Stomach smooth muscle (tissue), 2 donors: ENCODE measurements around the gene RFC1.
"Not testable (repeated sequence)": the region's sequence is repeated elsewhere in the genome, so short reads cannot be mapped to it uniquely, and the experiment has no call there.

Experiments
- H3K27ac ChIP-seq: one replicate; pipeline ENCODE4 v1.7.0; 2013; ENCODE audit warnings: mild to moderate bottlenecking, low read length, inconsistent platforms
- H3K27me3 ChIP-seq, 2 donors: one replicate each; pipeline ENCODE4 v1.7.0; 2013; ENCODE audit warnings: low read length in 2 of 2; ENCODE audit not compliant: insufficient read depth in 2 of 2, control insufficient read depth in 1 of 2
- H3K36me3 ChIP-seq, 2 donors: one replicate each; pipeline ENCODE4 v1.7.0; 2013; ENCODE audit warnings: low read length in 2 of 2; ENCODE audit not compliant: control insufficient read depth in 2 of 2, insufficient read depth in 2 of 2
- H3K4me1 ChIP-seq: one replicate; pipeline ENCODE4 v1.7.0; 2013; ENCODE audit warnings: low read length; ENCODE audit not compliant: control insufficient read depth, insufficient read depth
- H3K4me3 ChIP-seq, 2 donors: one replicate each; pipeline ENCODE4 v1.7.0; 2013; ENCODE audit warnings: low read length in 2 of 2
- H3K9ac ChIP-seq, 2 donors: one replicate each; pipeline ENCODE4 v1.7.0; 2013; ENCODE audit warnings: low read length in 2 of 2, mild to moderate bottlenecking in 1 of 2
- H3K9me3 ChIP-seq, 2 donors: one replicate each; pipeline ENCODE4 v1.7.0; 2013; ENCODE audit warnings: low read length in 2 of 2; ENCODE audit not compliant: control insufficient read depth in 2 of 2
- donor health status: healthy.
- donor health status: Pancreatic carcinoma.

RFC1 gene

DNA sequence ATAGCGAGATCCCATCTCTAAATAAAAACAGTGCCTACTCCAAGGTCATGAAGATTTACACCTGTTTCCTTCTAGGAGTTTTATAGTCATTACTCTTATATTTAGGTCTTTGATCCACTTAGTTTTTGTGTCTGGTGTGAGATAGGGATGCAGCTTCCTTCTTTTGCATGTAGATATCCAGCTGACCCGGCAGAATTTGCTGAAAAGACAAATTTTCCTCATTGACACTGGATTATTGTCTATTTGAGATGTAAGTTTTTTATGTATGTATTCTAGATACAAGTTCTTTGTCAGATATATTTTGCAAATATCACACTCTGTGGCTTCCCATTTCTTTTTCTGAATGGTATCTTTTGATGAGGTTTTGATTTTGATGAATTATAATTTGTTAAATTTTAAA, 85.4 kb downstream of the RFC1 start:
- Histone ChIP-seq H3K9ac (no peak overlapping the region), H3K4me1 (no peaks in the 10 kb centered on the region), H3K4me3 (no peak overlapping the region), H3K9me3 (no peaks in the 10 kb centered on the region), H3K27me3 (no peaks in the 10 kb centered on the region), H3K27ac (no peak overlapping the region), H3K36me3 (peaks cover 13 to 25% of the 10 kb centered on the region in 2 donors)

DNA sequence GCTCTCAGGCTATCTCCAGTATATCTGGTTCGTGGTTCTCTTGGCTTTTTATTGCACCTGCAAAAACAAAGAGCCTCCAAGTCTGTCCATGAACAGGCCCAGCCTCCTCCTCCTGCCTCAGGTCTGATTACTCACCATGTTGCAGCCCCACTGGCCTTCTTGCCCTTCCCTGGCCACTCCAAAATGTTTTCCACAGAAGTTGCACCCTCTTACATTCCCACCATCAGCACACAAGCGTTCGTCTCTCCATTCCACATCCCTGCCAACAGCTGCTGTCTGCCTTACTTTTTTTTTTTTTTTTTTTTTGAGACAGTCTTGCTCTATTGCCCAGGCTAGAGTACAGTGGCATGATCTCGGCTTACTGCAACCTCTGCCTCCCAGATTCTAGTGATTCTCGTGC, 86.7 kb downstream of the RFC1 start:
- Histone ChIP-seq H3K4me3 (no peak overlapping the region), H3K27me3 (no peaks in the 10 kb centered on the region), H3K9ac (no peak overlapping the region), H3K27ac (no peak overlapping the region), H3K4me1 (no peaks in the 10 kb centered on the region), H3K9me3 (no peaks in the 10 kb centered on the region), H3K36me3 (peaks cover 18 to 30% of the 10 kb centered on the region in 2 donors)

DNA sequence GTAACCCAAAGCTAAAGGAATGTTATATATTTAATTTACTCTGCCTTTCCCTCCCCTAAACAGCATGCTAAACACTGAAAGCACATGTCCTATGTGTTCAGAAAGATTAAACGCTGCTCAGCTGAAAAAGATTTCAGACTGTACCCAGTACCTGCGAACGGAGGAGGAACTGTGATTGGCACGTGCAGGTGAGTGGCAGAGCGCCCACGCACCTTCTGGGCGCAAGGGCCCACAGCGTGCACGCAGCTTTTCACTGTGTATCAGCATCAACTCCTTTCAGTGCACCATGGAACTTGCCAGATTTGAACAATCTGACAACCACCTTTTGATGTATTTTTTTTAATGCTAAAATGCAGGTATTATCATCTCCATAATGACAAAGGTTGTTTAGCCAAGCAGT, 87.7 kb downstream of the RFC1 start:
- no peak overlapping the region for H3K9ac ChIP-seq
- H3K36me3 ChIP-seq: peaks cover 18 to 35% of the 10 kb centered on the region in 2 donors
- H3K27ac ChIP-seq: no peak overlapping the region
- no peaks in the 10 kb centered on the region for H3K4me1 ChIP-seq
- H3K27me3 ChIP-seq: no peaks in the 10 kb centered on the region
- no peaks in the 10 kb centered on the region for H3K9me3 ChIP-seq
- no peak overlapping the region for H3K4me3 ChIP-seq

DNA sequence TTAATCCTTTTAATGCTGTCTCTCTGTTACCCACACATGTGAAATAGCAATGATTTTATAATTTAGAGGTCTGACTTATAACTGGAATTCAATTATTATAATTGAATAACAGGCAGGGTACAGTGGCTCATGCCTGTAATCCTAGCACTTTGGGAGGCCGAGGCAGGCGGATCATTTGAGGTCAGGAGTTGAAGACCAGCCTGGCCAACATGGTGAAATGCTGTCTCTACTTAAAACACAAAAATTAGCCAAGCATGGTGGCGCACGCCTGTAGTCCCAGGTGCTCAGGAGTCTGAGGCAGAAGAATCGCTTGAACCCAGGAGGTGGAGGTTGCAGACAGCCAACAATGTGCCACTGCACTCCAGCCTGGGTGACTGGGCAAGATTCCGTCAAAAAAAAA, 88.5 kb downstream of the RFC1 start:
- H3K4me1 ChIP-seq, H3K27me3 ChIP-seq, H3K27ac ChIP-seq, H3K4me3 ChIP-seq, H3K9ac ChIP-seq, H3K9me3 ChIP-seq: not testable (repeated sequence)
- H3K36me3 ChIP-seq: peaks cover 22 to 43% of the 10 kb centered on the region in 2 donors

DNA sequence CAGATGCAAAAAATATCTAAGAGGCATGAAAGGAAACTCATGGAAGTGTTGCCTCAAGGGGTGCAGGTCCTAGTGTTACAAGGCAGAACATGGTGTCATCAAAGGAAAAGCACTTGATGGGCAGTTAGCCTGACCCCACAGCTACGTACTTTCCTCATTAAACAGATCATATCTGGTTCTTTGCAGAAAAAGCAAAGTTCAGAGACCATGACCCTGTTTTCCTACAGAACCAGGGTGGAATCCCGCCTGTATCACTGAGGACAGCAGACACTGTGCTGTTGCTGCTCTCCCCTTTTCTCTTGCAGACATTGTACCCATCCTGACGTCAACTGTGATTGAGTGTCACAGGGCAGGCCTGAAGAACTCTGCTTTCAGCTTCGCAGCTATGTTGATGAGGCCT, 91.7 kb downstream of the RFC1 start:
- Histone ChIP-seq H3K27ac (no peak overlapping the region), H3K9ac (no peak overlapping the region), H3K4me1 (no peaks in the 10 kb centered on the region), H3K9me3 (no peaks in the 10 kb centered on the region), H3K27me3 (no peaks in the 10 kb centered on the region), H3K36me3 (peaks cover 28 to 44% of the 10 kb centered on the region in 2 donors), H3K4me3 (no peak overlapping the region)

DNA sequence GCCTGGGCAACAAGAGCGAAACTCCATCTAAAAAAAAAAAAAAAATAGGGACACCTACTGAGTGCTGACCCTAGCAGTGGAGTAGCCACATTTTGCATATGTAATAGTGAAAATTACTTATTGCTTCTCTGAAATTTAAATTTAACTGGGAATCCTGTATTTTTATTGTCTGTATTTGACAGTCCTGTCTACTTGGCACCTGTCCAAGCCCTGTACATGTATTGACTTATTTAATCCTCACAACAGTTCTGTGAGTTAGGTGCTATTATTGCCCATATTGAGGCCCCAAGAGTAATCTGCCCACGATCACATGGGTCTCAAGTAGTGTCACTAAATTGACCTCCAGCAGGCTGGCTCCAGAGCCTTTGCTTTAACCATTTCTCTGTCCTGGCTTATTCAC, 102.3 kb downstream of the RFC1 start:
- no peak overlapping the region for H3K4me3 ChIP-seq
- no peak overlapping the region for H3K27ac ChIP-seq
- H3K36me3 ChIP-seq: peaks cover 0 to 15% of the 10 kb centered on the region in 2 donors
- H3K9ac ChIP-seq: no peak overlapping the region
- H3K4me1 ChIP-seq: no peaks in the 10 kb centered on the region
- no peaks in the 10 kb centered on the region for H3K9me3 ChIP-seq
- no peaks in the 10 kb centered on the region for H3K27me3 ChIP-seq

DNA sequence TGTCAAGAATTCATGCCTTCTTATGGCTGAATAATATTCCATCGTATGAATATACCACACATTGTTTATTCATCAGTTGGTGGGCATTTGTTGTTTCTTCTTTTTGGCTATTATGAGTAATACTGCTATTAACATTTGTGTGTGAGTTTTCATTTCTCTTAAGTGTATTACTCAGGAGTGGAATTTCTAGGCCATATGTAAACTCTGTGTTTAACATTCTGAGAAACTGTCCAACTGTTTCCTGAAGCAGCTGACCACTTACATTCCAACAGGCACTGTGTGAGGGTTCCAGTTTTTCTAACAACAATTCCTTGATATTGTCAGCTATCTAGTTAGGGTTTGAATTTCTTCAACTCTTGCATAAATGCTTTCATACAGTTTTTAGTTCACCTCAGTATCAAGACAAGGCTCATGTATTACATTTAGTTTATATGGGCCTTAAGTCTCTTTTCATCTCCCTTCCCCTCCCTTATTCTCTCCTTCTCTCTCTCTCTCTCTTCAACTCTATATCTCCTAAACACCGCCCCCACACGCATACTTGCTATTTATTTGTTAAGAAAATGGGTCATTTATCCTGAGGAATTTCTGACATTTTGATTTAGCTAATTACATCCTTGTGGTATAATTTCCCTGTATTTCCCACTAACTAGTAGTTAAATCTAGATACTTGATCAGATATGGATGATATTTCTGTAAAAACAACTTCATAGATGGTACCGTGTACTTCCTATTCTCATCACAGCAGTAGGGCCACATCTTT, 106.4 kb downstream of the RFC1 start:
- H3K9ac ChIP-seq: no peak overlapping the region
- no peaks in the 10 kb centered on the region for H3K9me3 ChIP-seq
- H3K27me3 ChIP-seq: no peaks in the 10 kb centered on the region
- H3K36me3 ChIP-seq: peaks cover 6 to 10% of the 10 kb centered on the region in 2 donors
- no peak overlapping the region for H3K4me3 ChIP-seq
- H3K4me1 ChIP-seq: no peaks in the 10 kb centered on the region
- no peak overlapping the region for H3K27ac ChIP-seq

DNA sequence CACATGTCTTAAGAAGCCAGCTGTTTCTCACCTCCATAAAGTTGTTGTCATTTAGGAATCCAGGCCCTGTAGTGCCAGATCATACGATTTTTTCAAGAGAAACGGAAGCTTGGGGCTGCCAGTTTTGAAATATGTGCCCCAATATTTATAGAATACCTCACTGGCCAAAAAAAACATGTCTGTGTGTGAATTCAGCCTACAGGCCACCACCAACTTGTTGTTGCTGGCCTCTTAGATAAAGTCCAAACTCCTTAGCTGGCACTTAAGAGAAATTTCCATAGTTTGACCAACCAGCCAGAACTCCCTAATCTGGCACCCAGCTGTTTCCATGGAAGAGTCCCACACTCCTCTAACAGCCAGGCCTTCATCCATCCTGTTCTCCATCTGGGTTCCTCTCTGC, 109.7 kb downstream of the RFC1 start:
- H3K36me3 ChIP-seq: peaks cover 4 to 6% of the 10 kb centered on the region in 2 donors
- no peak overlapping the region for H3K27ac ChIP-seq
- H3K9me3 ChIP-seq: no peaks in the 10 kb centered on the region

DNA sequence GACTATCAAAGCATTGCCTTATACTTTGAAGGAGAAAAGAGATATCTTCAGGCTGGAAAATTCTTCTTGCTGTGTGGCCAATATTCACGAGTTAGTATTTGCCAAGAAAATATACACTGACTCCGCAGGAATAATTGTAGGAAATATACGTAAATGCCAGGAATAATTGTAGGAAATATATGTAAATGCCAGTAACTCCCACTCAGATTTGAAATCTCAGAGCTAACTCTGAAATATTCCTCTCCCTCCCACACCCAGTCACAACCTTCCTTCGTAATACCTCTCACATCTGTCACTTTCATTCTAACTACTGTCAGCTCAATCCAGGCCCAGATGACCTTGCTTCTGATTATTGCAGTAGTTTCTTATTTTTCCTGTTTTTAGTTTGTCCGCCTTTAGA, 110.3 kb downstream of the RFC1 start:
- no peaks in the 10 kb centered on the region for H3K27me3 ChIP-seq
- H3K36me3 ChIP-seq: peaks cover 4 to 6% of the 10 kb centered on the region in 2 donors
- H3K27ac ChIP-seq: no peak overlapping the region
- no peaks in the 10 kb centered on the region for H3K9me3 ChIP-seq
- H3K4me1 ChIP-seq: no peaks in the 10 kb centered on the region
- H3K4me3 ChIP-seq: no peak overlapping the region
- H3K9ac ChIP-seq: no peak overlapping the region

More for the DNA sequence above, 109.7 kb downstream of the RFC1 start:
- H3K27me3 ChIP-seq: no peaks in the 10 kb centered on the region
- H3K4me3 ChIP-seq: no peak overlapping the region
- H3K4me1 ChIP-seq: no peaks in the 10 kb centered on the region
- no peak overlapping the region for H3K9ac ChIP-seq

DNA sequence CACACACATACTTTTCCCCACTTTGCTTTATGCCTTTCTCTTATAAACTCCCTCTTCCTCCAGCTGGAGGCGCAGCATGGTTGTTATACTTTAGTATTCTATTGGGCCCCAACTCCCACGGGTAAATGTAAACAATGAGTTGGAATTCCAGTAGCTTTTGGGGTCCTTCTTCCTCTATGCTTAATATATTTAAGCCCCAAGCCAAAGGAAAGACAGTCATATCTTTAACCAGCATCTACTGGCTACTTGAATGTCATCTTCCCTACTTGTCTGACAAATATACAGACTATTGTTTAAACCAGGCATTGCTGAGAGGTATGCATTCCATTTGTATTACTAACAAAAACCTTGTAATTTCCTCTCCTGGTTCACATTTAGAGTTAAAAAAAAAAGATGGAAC, 110.9 kb downstream of the RFC1 start:
- Histone ChIP-seq H3K4me3 (no peak overlapping the region), H3K4me1 (no peaks in the 10 kb centered on the region), H3K27me3 (no peaks in the 10 kb centered on the region), H3K36me3 (peaks cover 0 to 6% of the 10 kb centered on the region in 2 donors), H3K9ac (no peak overlapping the region), H3K9me3 (no peaks in the 10 kb centered on the region), H3K27ac (no peak overlapping the region)

DNA sequence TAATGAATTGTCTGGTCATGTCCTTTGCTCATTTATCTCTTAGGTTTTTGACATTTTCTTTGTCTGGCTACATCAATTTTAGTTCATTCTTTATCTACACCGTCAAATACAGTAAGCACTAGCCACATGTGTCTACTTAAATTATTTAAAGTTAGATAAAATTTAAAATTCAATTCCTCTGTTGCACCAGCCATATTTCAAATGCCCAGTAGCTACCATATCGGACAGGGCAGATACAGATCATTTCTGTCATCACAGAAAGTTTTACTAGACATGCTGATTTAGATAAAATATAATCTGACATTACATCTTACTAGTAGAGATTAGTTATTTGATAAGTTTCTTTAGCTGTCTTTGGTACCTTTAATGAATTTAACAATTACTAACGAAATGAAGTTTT, 122.7 kb downstream of the RFC1 start:
- H3K4me1 ChIP-seq: no peaks in the 10 kb centered on the region
- H3K27me3 ChIP-seq: no peaks in the 10 kb centered on the region
- no peak overlapping the region for H3K27ac ChIP-seq
- peaks cover 5 to 6% of the 10 kb centered on the region in 2 donors for H3K36me3 ChIP-seq
- no peak overlapping the region for H3K4me3 ChIP-seq
- no peaks in the 10 kb centered on the region for H3K9me3 ChIP-seq
- H3K9ac ChIP-seq: no peak overlapping the region
